HG03103 (cell line): ENCODE data around the gene PHF14.

Source experiments
- ATAC-seq: cut with Tn5 transposase; IDR thresholded peaks from one replicate; pipeline ENCODE4 v1.9.1; 2021; ENCODE audit warnings: low read depth; ENCODE audit not compliant: unreplicated experiment

The PHF14 gene

GRCh38 chr7:11082552-11083213 lies 109.0 kb downstream of the PHF14 start:
- ATAC-seq, result no peak

- ATAC-seq, result no peak
Observed at GRCh38 chr7:11083214-11083568, 109.5 kb downstream of the PHF14 start.

- ATAC-seq, result no peak
Observed at GRCh38 chr7:11104578-11104977, 130.9 kb downstream of the PHF14 start.

GRCh38 chr7:11109659-11110058 lies 136.0 kb downstream of the PHF14 start:
- no peak for ATAC-seq

GRCh38 chr7:11120068-11120664 lies 146.5 kb downstream of the PHF14 start:
- ATAC-seq, result peak; percentile 60

- ATAC-seq, result peak; percentile 49
Observed at GRCh38 chr7:11120675-11121220, 147.1 kb downstream of the PHF14 start.

- ATAC-seq, result no peak
Observed at GRCh38 chr7:11124856-11125559, 151.3 kb downstream of the PHF14 start.

- ATAC-seq, result no peak
Observed at GRCh38 chr7:11127114-11127785, 153.6 kb downstream of the PHF14 start.

GRCh38 chr7:11127988-11128387 lies 154.3 kb downstream of the PHF14 start:
- ATAC-seq, result no peak

GRCh38 chr7:11128498-11128897 lies 154.8 kb downstream of the PHF14 start:
- no peak for ATAC-seq

GRCh38 chr7:11130012-11130411 lies 156.3 kb downstream of the PHF14 start:
- no peak for ATAC-seq

GRCh38 chr7:11130601-11131000 lies 156.9 kb downstream of the PHF14 start:
- no peak for ATAC-seq

- ATAC-seq, result no peak
Observed at GRCh38 chr7:11133436-11133959, 159.8 kb downstream of the PHF14 start.

- ATAC-seq, result no peak
Observed at GRCh38 chr7:11135573-11135972, 161.9 kb downstream of the PHF14 start.

- no peak for ATAC-seq
Observed at GRCh38 chr7:11141541-11141940, 167.9 kb downstream of the PHF14 start.

- ATAC-seq, result no peak
Observed at GRCh38 chr7:11153694-11154093, 180.0 kb downstream of the PHF14 start.

GRCh38 chr7:11155883-11156282 lies 182.2 kb downstream of the PHF14 start:
- ATAC-seq, result no peak

- ATAC-seq, result no peak
Observed at GRCh38 chr7:11161499-11161898, 187.8 kb downstream of the PHF14 start.

- ATAC-seq, result no peak
Observed at GRCh38 chr7:11163220-11163619, 189.5 kb downstream of the PHF14 start.

GRCh38 chr7:11166051-11166450 lies 192.4 kb downstream of the PHF14 start:
- ATAC-seq, result no peak

GRCh38 chr7:11168650-11169170 lies 195.0 kb downstream of the PHF14 start:
- ATAC-seq, result no peak
